Measurements from ENCODE around the gene HIC2.
"Not testable (repeated sequence)": the region's sequence is repeated elsewhere in the genome, so short reads cannot be mapped to it uniquely, and the experiment has no call there.

HIC2 gene

GRCh38 chr22:21407139-21407538, 10.0 kb upstream of the HIC2 start:
- H3K27ac ChIP-seq (ENCODE audit: low read depth, low read length); H3K4me1 ChIP-seq (ENCODE audit: control insufficient read depth, insufficient read depth, low read length); H3K4me3 ChIP-seq (ENCODE audit: low read depth, low read length); H3K9ac ChIP-seq (ENCODE audit: low read length); H3K36me3 ChIP-seq (ENCODE audit: control insufficient read depth, insufficient read depth, low read length); H3K27me3 ChIP-seq (ENCODE audit: control insufficient read depth, insufficient read depth, low read length); H3K9me3 ChIP-seq (ENCODE audit: control insufficient read depth, insufficient read depth, low read depth, low read length): not testable (repeated sequence)

- H3K4me3 ChIP-seq (ENCODE audit: low read depth, low read length); H3K4me1 ChIP-seq (ENCODE audit: control insufficient read depth, insufficient read depth, low read length); H3K27ac ChIP-seq (ENCODE audit: low read depth, low read length); H3K27me3 ChIP-seq (ENCODE audit: control insufficient read depth, insufficient read depth, low read length); H3K36me3 ChIP-seq (ENCODE audit: control insufficient read depth, insufficient read depth, low read length); H3K9me3 ChIP-seq (ENCODE audit: control insufficient read depth, insufficient read depth, low read depth, low read length); H3K9ac ChIP-seq (ENCODE audit: low read length): not testable (repeated sequence)
These were observed 9.4 kb upstream of the HIC2 start for GRCh38 chr22:21407792-21408191.

GRCh38 chr22:21416375-21416774, 796 bp upstream of the HIC2 start:
- not testable (repeated sequence) for H3K36me3 ChIP-seq (ENCODE audit: control insufficient read depth, insufficient read depth, low read length); H3K27ac ChIP-seq (ENCODE audit: low read depth, low read length); H3K4me1 ChIP-seq (ENCODE audit: control insufficient read depth, insufficient read depth, low read length); H3K9me3 ChIP-seq (ENCODE audit: control insufficient read depth, insufficient read depth, low read depth, low read length); H3K9ac ChIP-seq (ENCODE audit: low read length); H3K4me3 ChIP-seq (ENCODE audit: low read depth, low read length); H3K27me3 ChIP-seq (ENCODE audit: control insufficient read depth, insufficient read depth, low read length)

GRCh38 chr22:21417853-21418252, 682 bp downstream of the HIC2 start:
- H3K9me3 ChIP-seq (ENCODE audit: control insufficient read depth, insufficient read depth, low read depth, low read length); H3K27ac ChIP-seq (ENCODE audit: low read depth, low read length); H3K4me1 ChIP-seq (ENCODE audit: control insufficient read depth, insufficient read depth, low read length); H3K27me3 ChIP-seq (ENCODE audit: control insufficient read depth, insufficient read depth, low read length); H3K36me3 ChIP-seq (ENCODE audit: control insufficient read depth, insufficient read depth, low read length): not testable (repeated sequence)
- Histone ChIP-seq H3K4me3 (ENCODE audit: low read depth, low read length) (peak overlapping the region; percentile 54), H3K9ac (ENCODE audit: low read length) (peak overlapping the region; percentile 31)

GRCh38 chr22:21418974-21419638, 1.9 kb downstream of the HIC2 start:
- not testable (repeated sequence) for H3K4me3 ChIP-seq (ENCODE audit: low read depth, low read length); H3K27me3 ChIP-seq (ENCODE audit: control insufficient read depth, insufficient read depth, low read length); H3K27ac ChIP-seq (ENCODE audit: low read depth, low read length); H3K4me1 ChIP-seq (ENCODE audit: control insufficient read depth, insufficient read depth, low read length); H3K9ac ChIP-seq (ENCODE audit: low read length); H3K36me3 ChIP-seq (ENCODE audit: control insufficient read depth, insufficient read depth, low read length); H3K9me3 ChIP-seq (ENCODE audit: control insufficient read depth, insufficient read depth, low read depth, low read length)

GRCh38 chr22:21420180-21420763, 3.1 kb downstream of the HIC2 start:
- H3K36me3 ChIP-seq (ENCODE audit: control insufficient read depth, insufficient read depth, low read length); H3K4me1 ChIP-seq (ENCODE audit: control insufficient read depth, insufficient read depth, low read length); H3K27ac ChIP-seq (ENCODE audit: low read depth, low read length); H3K27me3 ChIP-seq (ENCODE audit: control insufficient read depth, insufficient read depth, low read length); H3K9ac ChIP-seq (ENCODE audit: low read length); H3K9me3 ChIP-seq (ENCODE audit: control insufficient read depth, insufficient read depth, low read depth, low read length): not testable (repeated sequence)
- peak overlapping the region; percentile 53 for H3K4me3 ChIP-seq (ENCODE audit: low read depth, low read length)

GRCh38 chr22:21424084-21424709, 7.0 kb downstream of the HIC2 start:
- not testable (repeated sequence) for H3K36me3 ChIP-seq (ENCODE audit: control insufficient read depth, insufficient read depth, low read length); H3K9me3 ChIP-seq (ENCODE audit: control insufficient read depth, insufficient read depth, low read depth, low read length); H3K4me1 ChIP-seq (ENCODE audit: control insufficient read depth, insufficient read depth, low read length); H3K9ac ChIP-seq (ENCODE audit: low read length); H3K27me3 ChIP-seq (ENCODE audit: control insufficient read depth, insufficient read depth, low read length); H3K4me3 ChIP-seq (ENCODE audit: low read depth, low read length); H3K27ac ChIP-seq (ENCODE audit: low read depth, low read length)

- H3K36me3 ChIP-seq (ENCODE audit: control insufficient read depth, insufficient read depth, low read length); H3K27me3 ChIP-seq (ENCODE audit: control insufficient read depth, insufficient read depth, low read length); H3K4me3 ChIP-seq (ENCODE audit: low read depth, low read length); H3K9me3 ChIP-seq (ENCODE audit: control insufficient read depth, insufficient read depth, low read depth, low read length); H3K4me1 ChIP-seq (ENCODE audit: control insufficient read depth, insufficient read depth, low read length); H3K9ac ChIP-seq (ENCODE audit: low read length); H3K27ac ChIP-seq (ENCODE audit: low read depth, low read length): not testable (repeated sequence)
These were observed 17.4 kb downstream of the HIC2 start for GRCh38 chr22:21434378-21435233.

- H3K27me3 ChIP-seq (ENCODE audit: control insufficient read depth, insufficient read depth, low read length); H3K36me3 ChIP-seq (ENCODE audit: control insufficient read depth, insufficient read depth, low read length); H3K4me3 ChIP-seq (ENCODE audit: low read depth, low read length); H3K9me3 ChIP-seq (ENCODE audit: control insufficient read depth, insufficient read depth, low read depth, low read length); H3K4me1 ChIP-seq (ENCODE audit: control insufficient read depth, insufficient read depth, low read length); H3K9ac ChIP-seq (ENCODE audit: low read length); H3K27ac ChIP-seq (ENCODE audit: low read depth, low read length): not testable (repeated sequence)
These were observed 19.0 kb downstream of the HIC2 start for GRCh38 chr22:21435998-21436810.

GRCh38 chr22:21438013-21438412, 20.8 kb downstream of the HIC2 start:
- not testable (repeated sequence) for H3K27me3 ChIP-seq (ENCODE audit: control insufficient read depth, insufficient read depth, low read length); H3K9me3 ChIP-seq (ENCODE audit: control insufficient read depth, insufficient read depth, low read depth, low read length); H3K4me1 ChIP-seq (ENCODE audit: control insufficient read depth, insufficient read depth, low read length); H3K27ac ChIP-seq (ENCODE audit: low read depth, low read length); H3K36me3 ChIP-seq (ENCODE audit: control insufficient read depth, insufficient read depth, low read length); H3K9ac ChIP-seq (ENCODE audit: low read length); H3K4me3 ChIP-seq (ENCODE audit: low read depth, low read length)

All from HUES6 (cell line).